Subcutaneous adipose tissue (tissue), 4 donors: ENCODE results near the gene PPARA. TPM values are rescaled to one million over a fixed set of nuclear protein-coding genes. Genes with fewer than 3 reads are reported as not detected.

Experiments
- CTCF ChIP-seq: fragments of 450-650 bp; IDR thresholded peaks from one replicate; pipeline ENCODE4 v1.5.1; 2016; ENCODE audit warnings: low read depth, mild to moderate bottlenecking, control low read depth, antibody characterized with exemption, moderate library complexity
- total RNA-seq, 4 donors: library from RNA; depleted of rRNA; stranded (reverse); fragments of >200 nt; gene quantifications; one replicate each; pipeline ENCODE4 v1.1.0, GENCODE V29; 2016

PPARA gene
- total RNA-seq, 4 donors from 2014 or later: 23.5 to 51.0 (median 36.0) TPM

DNA sequence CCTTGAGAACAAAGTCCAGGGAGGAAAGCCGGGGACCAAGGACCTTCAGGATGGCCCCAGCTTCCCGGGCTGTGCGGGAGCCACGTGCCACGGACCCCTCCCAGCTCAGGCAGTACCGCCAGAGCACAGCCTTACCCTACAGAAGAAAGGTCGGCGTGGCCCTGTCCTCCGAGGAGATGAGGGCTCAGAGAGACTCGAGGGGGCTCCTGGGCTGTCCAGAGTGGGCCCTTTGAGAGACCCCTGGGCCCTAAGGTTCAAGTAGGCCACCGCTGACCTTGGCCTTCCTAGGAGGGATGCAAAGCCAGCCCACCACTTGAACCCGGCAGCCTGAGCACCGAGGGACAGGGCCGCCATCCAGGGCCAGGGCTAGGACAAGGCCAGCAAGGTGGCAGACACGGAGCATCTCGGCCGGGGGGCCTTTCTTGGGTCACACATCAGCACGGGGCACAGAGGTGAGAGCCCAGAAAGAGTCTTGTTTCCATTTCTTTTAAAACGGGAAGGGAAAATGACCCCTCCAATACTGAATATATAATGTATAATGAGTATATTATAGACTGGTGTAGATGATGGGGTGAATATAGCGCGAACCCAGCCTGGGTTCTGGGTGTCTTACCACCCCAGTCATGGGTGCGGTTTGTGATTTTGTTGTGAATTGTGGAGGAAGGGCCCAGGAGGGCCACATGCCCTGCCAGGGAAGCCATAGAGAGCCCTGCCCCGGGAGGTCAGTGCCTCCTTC lies 34.4 kb upstream of the PPARA start:
- no peak for TF ChIP-seq CTCF

- TF ChIP-seq CTCF: no peak
Measured at GRCh38 chr22:46116491-46116958, 33.8 kb upstream of the PPARA start.

DNA sequence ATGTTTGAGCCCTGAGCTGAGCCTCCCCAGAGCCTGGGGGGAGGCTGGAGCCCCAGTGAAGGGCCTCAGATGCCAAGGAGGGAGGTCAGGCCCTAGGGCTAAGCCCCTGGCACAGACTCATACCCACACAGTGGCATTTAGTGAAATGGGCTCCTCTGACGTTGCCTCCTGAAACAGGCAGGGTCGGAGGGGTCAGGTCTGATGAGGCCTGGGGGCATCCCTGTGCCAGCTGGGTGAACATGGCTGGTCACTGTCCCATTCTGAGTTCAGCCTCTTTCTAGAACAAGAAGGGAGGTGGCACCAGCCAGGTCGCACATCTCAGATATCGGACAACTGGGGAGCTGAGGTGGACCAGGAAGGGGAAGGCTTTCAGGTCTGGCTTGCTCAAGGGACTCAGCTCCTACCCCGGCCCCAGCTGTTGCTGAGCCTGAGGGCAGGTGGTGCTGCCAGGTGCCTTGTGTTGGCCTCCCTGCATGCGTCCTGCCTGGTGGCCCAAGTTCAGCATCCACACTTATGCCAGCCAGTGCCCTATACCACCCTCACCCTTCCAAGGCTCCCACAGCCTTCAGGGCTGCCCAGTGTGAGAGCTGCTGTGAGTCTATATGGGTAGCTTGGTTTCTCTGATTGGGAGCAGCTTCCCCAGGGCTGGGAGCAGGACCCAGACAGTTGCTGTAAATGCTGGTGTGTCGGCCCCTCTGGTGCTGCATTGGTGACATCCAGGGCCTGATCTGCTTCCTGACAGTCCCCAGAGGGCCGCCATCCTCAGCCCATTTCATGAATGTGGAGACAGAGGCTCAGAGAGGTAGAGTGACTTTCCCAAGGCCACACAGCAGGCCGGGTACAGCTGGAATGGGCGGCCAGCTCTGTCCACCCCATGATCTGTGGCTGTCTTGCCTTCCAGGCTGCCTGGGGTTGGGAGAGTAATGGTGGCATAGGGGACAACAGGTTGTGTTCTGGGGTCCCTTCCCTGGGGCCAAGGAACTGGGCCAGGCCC lies 32.8 kb upstream of the PPARA start:
- TF ChIP-seq CTCF: no peak

- no peak for TF ChIP-seq CTCF
Measured at GRCh38 chr22:46119093-46119728, 31.1 kb upstream of the PPARA start.

DNA sequence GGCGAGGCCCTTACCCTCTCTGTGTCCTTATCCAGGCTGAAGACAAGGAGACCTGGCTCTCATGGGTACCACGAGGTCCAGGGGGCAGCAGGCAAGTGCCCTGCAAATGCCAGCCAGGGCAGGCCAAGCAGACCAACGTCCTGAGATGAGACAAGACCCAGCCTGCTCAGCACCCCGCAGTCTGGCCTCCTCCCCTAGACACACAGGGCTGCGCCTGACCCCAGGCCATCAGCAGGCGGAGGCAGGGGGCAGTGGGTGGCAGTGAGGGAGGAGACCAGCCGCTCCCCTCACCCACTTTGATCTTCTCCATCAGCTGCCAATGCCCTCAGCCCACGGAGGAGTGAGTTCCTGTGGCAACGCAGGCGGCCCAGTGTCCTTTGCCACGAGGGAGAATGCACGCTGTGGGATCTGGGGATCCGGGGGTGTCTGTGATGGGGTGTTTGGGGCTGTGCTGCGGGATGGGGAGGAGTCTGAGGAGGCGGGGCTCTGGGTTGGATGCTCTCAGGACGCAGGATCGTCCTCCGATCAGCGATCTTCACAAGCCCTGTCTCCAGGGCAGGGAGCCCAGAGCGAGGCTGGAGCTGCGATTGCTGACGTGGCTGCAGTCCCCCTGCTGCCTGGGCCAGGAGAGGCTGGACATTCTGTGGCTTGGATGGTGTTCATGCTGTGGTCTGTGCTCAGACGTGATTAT lies 30.5 kb upstream of the PPARA start:
- TF ChIP-seq CTCF: no peak

DNA sequence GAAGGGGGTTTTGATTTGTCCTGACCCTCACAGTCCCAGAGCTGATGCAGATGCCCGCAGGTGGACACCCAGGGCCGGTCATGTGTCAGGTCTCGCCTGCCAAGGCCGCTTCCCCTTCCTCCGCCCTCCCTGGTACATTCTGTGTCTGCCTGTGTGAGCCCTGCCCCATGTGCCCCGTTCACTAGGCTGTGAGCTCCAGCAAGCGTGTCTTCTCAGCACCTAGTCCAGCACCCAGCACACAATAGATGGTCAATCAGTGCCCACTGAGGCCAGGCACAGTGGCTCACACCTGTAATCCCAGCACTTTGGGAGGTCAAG lies 29.9 kb upstream of the PPARA start:
- TF ChIP-seq CTCF: no peak
